GM18870 (cell line): ENCODE data around the gene ZMYND15.

Experiments
- ATAC-seq: cut with Tn5 transposase; IDR thresholded peaks from one replicate; pipeline ENCODE4 v1.9.1; 2021; ENCODE audit warnings: moderate library complexity; ENCODE audit not compliant: unreplicated experiment

ZMYND15 gene

GRCh38 chr17:4715063-4715744, 24.4 kb upstream of the ZMYND15 start:
- no peak for ATAC-seq

- ATAC-seq, result no peak
Measured at GRCh38 chr17:4716081-4716480, 23.6 kb upstream of the ZMYND15 start.

GRCh38 chr17:4717791-4718190, 21.8 kb upstream of the ZMYND15 start:
- no peak for ATAC-seq

- ATAC-seq, result no peak
Measured at GRCh38 chr17:4718276-4718675, 21.4 kb upstream of the ZMYND15 start.

- no peak for ATAC-seq
Measured at GRCh38 chr17:4719146-4719545, 20.5 kb upstream of the ZMYND15 start.

GRCh38 chr17:4719684-4720221, 19.9 kb upstream of the ZMYND15 start:
- ATAC-seq, result no peak

GRCh38 chr17:4720787-4721186, 18.8 kb upstream of the ZMYND15 start:
- no peak for ATAC-seq

- ATAC-seq, result no peak
Measured at GRCh38 chr17:4721203-4722135, 18.2 kb upstream of the ZMYND15 start.

- no peak for ATAC-seq
Measured at GRCh38 chr17:4722678-4723240, 16.9 kb upstream of the ZMYND15 start.

- no peak for ATAC-seq
Measured at GRCh38 chr17:4724650-4725049, 15.0 kb upstream of the ZMYND15 start.

- no peak for ATAC-seq
Measured at GRCh38 chr17:4725646-4726310, 13.9 kb upstream of the ZMYND15 start.

- no peak for ATAC-seq
Measured at GRCh38 chr17:4728124-4728523, 11.5 kb upstream of the ZMYND15 start.

GRCh38 chr17:4733073-4733531, 6.5 kb upstream of the ZMYND15 start:
- no peak for ATAC-seq

GRCh38 chr17:4734857-4735475, 4.7 kb upstream of the ZMYND15 start:
- no peak for ATAC-seq

GRCh38 chr17:4735876-4736651, 3.6 kb upstream of the ZMYND15 start:
- ATAC-seq, result no peak

- no peak for ATAC-seq
Measured at GRCh38 chr17:4738136-4739121, 1.2 kb upstream of the ZMYND15 start.

- ATAC-seq, result no peak
Measured at GRCh38 chr17:4740025-4740351, 355 bp downstream of the ZMYND15 start.

GRCh38 chr17:4740584-4740983, 951 bp downstream of the ZMYND15 start:
- ATAC-seq, result no peak

- no peak for ATAC-seq
Measured at GRCh38 chr17:4741544-4741943, 1.9 kb downstream of the ZMYND15 start.
